ENCODE measurements around the gene ASCC3.

The ASCC3 gene

DNA sequence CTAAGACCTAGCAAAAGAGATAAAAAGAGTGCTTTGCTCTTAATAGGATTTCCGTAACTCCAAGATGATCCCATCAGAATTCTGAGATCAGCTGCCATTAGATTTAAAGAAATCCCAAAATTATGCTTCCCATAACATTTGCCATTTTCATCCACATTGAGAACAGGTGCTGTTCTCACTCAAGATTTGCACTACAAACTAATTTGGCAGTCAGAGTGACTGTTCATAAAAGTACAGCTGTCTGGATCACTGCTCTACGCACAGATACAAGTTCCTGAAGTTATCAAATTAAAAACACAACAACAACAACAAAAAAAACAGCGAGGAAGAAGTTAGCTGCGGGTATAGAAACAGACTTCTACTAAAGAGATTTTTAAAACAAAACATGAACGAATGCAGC, 58.1 kb downstream of the ASCC3 start:
- Histone ChIP-seq H3K79me2 (ENCODE audit: control insufficient read depth, low read length) (peaks cover 15% of the 10 kb centered on the region), H3K9me3 (ENCODE audit: control insufficient read depth, insufficient read depth, low read length) (no peaks in the 10 kb centered on the region), H4K20me1 (ENCODE audit: control insufficient read depth, insufficient read depth, low read depth, low read length) (no peaks in the 10 kb centered on the region)

DNA sequence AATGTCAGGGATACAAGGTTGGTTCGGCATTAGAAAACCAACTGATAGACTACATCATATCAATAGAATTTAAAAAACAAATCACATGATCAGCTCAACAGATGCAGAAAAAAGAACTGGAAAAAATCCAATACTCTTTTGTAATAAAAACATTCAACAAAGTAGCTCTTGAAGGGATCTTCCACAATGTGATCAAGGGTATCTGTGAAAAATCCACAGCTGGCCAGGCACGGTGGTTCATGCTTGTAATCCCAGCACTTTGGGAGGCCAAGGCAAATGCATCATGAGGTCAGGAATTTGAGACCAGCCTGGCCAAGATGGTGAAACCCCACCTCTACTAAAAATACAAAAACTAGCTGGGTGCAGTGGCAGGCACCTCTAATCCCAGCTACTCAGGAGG, 63.1 kb downstream of the ASCC3 start:
- H3K4me1 ChIP-seq (ENCODE audit: control insufficient read depth, low read length): no peaks in the 10 kb centered on the region
- no peaks in the 10 kb centered on the region for H3F3A ChIP-seq (ENCODE audit: control insufficient read depth, insufficient read depth)
- no peaks in the 10 kb centered on the region for H3K36me3 ChIP-seq (ENCODE audit: control insufficient read depth, low read length)
- H3K27me3 ChIP-seq (ENCODE audit: control insufficient read depth, low read length): no peaks in the 10 kb centered on the region
- no peak overlapping the region for H3K4me2 ChIP-seq (ENCODE audit: low read length)
- H3K9me3 ChIP-seq (ENCODE audit: control insufficient read depth, insufficient read depth, low read length): no peaks in the 10 kb centered on the region
- no peak for TF ChIP-seq EZH2phosphoT487 (IDR thresholded peaks at IDR 0.05; ENCODE audit: borderline replicate concordance, low read length)
- TF ChIP-seq, protein P1, sequence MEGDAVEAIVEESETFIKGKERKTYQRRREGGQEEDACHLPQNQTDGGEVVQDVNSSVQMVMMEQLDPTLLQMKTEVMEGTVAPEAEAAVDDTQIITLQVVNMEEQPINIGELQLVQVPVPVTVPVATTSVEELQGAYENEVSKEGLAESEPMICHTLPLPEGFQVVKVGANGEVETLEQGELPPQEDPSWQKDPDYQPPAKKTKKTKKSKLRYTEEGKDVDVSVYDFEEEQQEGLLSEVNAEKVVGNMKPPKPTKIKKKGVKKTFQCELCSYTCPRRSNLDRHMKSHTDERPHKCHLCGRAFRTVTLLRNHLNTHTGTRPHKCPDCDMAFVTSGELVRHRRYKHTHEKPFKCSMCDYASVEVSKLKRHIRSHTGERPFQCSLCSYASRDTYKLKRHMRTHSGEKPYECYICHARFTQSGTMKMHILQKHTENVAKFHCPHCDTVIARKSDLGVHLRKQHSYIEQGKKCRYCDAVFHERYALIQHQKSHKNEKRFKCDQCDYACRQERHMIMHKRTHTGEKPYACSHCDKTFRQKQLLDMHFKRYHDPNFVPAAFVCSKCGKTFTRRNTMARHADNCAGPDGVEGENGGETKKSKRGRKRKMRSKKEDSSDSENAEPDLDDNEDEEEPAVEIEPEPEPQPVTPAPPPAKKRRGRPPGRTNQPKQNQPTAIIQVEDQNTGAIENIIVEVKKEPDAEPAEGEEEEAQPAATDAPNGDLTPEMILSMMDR (IDR thresholded peaks at IDR 0.05; ENCODE audit: low read depth, low read length, poor library complexity, severe bottlenecking): no peak
- no peaks in the 10 kb centered on the region for H4K20me1 ChIP-seq (ENCODE audit: control insufficient read depth, insufficient read depth, low read depth, low read length)
- no peak overlapping the region for H3K4me3 ChIP-seq (ENCODE audit: low read length)
- H3K27ac ChIP-seq (ENCODE audit: low read depth, low read length): no peak overlapping the region
- peaks cover 32% of the 10 kb centered on the region for H3K79me2 ChIP-seq (ENCODE audit: control insufficient read depth, low read length)
- no peaks in the 10 kb centered on the region for H3K9me2 ChIP-seq (replicated peaks; ENCODE audit: control insufficient read depth, low read length)

More for the DNA sequence above, 58.1 kb downstream of the ASCC3 start:
- Histone ChIP-seq H3K4me3 (ENCODE audit: low read length) (no peak overlapping the region), H3K36me3 (ENCODE audit: control insufficient read depth, low read length) (no peaks in the 10 kb centered on the region), H3K27me3 (ENCODE audit: control insufficient read depth, low read length) (no peaks in the 10 kb centered on the region), H3K27ac (ENCODE audit: low read depth, low read length) (no peak overlapping the region), H3K4me2 (ENCODE audit: low read length) (no peak overlapping the region), H3F3A (ENCODE audit: control insufficient read depth, insufficient read depth) (no peaks in the 10 kb centered on the region), H3K9me2 (replicated peaks; ENCODE audit: control insufficient read depth, low read length) (no peaks in the 10 kb centered on the region), H3K4me1 (ENCODE audit: control insufficient read depth, low read length) (no peaks in the 10 kb centered on the region)
- TF ChIP-seq, protein P1 (IDR thresholded peaks at IDR 0.05; ENCODE audit: low read depth, low read length, poor library complexity, severe bottlenecking): no peak
- no peak for TF ChIP-seq EZH2phosphoT487 (IDR thresholded peaks at IDR 0.05; ENCODE audit: borderline replicate concordance, low read length)

DNA sequence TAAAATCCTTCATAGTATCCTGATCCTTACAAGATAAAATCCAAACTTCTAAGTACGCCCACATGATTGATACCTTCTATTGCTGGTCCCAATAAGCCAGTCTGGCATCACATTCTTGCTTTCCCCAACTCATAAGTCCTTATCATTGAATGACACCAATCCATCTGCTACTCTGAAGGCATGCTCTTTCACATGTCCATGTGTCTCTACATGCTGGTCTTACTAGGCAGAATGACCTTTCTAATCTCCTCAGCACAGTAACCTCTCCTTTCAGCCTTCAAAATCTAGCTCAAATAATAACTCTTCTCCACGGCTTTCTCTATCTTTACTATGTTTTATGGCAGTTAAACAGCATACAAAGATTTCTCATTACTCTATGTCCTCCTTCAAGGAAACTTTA, 71.1 kb downstream of the ASCC3 start:
- no peak overlapping the region for H3K4me2 ChIP-seq (ENCODE audit: low read length)
- H3K27me3 ChIP-seq (ENCODE audit: control insufficient read depth, low read length): no peaks in the 10 kb centered on the region
- no peak for TF ChIP-seq EZH2phosphoT487 (IDR thresholded peaks at IDR 0.05; ENCODE audit: borderline replicate concordance, low read length)
- TF ChIP-seq, protein P1 (IDR thresholded peaks at IDR 0.05; ENCODE audit: low read depth, low read length, poor library complexity, severe bottlenecking): no peak
- H3K79me2 ChIP-seq (ENCODE audit: control insufficient read depth, low read length): peaks cover 22% of the 10 kb centered on the region
- H3K9me3 ChIP-seq (ENCODE audit: control insufficient read depth, insufficient read depth, low read length): no peaks in the 10 kb centered on the region
- no peaks in the 10 kb centered on the region for H3K9me2 ChIP-seq (replicated peaks; ENCODE audit: control insufficient read depth, low read length)
- no peaks in the 10 kb centered on the region for H3F3A ChIP-seq (ENCODE audit: control insufficient read depth, insufficient read depth)
- H3K4me1 ChIP-seq (ENCODE audit: control insufficient read depth, low read length): peaks cover 10% of the 10 kb centered on the region
- no peak overlapping the region for H3K27ac ChIP-seq (ENCODE audit: low read depth, low read length)
- H3K36me3 ChIP-seq (ENCODE audit: control insufficient read depth, low read length): peaks cover 10% of the 10 kb centered on the region
- no peaks in the 10 kb centered on the region for H4K20me1 ChIP-seq (ENCODE audit: control insufficient read depth, insufficient read depth, low read depth, low read length)
- H3K4me3 ChIP-seq (ENCODE audit: low read length): no peak overlapping the region

DNA sequence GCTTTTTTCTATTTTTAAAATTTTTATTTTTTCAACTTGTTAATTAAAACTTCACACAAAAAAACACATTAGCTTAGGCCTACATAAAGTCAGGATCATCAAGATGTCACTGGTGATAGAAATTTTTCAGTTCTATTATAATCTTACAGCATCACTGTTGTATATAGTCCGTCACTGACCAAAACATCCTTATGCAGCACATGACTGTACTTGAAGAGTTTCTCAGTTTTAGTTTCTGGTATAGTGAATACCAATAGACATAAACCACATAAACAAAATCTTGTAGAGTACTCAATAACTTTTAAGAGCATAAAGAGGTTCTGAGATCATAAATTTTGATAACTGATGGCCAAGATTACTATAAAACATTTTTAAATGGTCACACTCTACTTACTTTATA, 71.8 kb downstream of the ASCC3 start:
- peaks cover 22% of the 10 kb centered on the region for H3K79me2 ChIP-seq (ENCODE audit: control insufficient read depth, low read length)

More for the DNA sequence above, 71.8 kb downstream of the ASCC3 start:
- H3K4me3 ChIP-seq (ENCODE audit: low read length): no peak overlapping the region
- H3F3A ChIP-seq (ENCODE audit: control insufficient read depth, insufficient read depth): no peaks in the 10 kb centered on the region
- H3K27me3 ChIP-seq (ENCODE audit: control insufficient read depth, low read length): no peaks in the 10 kb centered on the region
- H3K9me3 ChIP-seq (ENCODE audit: control insufficient read depth, insufficient read depth, low read length): no peaks in the 10 kb centered on the region
- no peaks in the 10 kb centered on the region for H3K9me2 ChIP-seq (replicated peaks; ENCODE audit: control insufficient read depth, low read length)
- no peaks in the 10 kb centered on the region for H4K20me1 ChIP-seq (ENCODE audit: control insufficient read depth, insufficient read depth, low read depth, low read length)
- H3K36me3 ChIP-seq (ENCODE audit: control insufficient read depth, low read length): peaks cover 16% of the 10 kb centered on the region
- TF ChIP-seq EZH2phosphoT487 (IDR thresholded peaks at IDR 0.05; ENCODE audit: borderline replicate concordance, low read length): no peak
- TF ChIP-seq, protein P1 (IDR thresholded peaks at IDR 0.05; ENCODE audit: low read depth, low read length, poor library complexity, severe bottlenecking): no peak
- peaks cover 13% of the 10 kb centered on the region for H3K4me1 ChIP-seq (ENCODE audit: control insufficient read depth, low read length)
- H3K4me2 ChIP-seq (ENCODE audit: low read length): no peak overlapping the region
- no peak overlapping the region for H3K27ac ChIP-seq (ENCODE audit: low read depth, low read length)

Data from DOHH2 (cell line).